ENCODE data around the gene ACOT12. TPM values are rescaled to one million over a fixed set of nuclear protein-coding genes. Genes with fewer than 3 reads are reported as not detected.

ACOT12 gene
- total RNA-seq, 2 donors from 2014 or later: not detected

GRCh38 chr5:81365541-81365940 is 28.4 kb downstream of the ACOT12 start:
- H3K4me3 ChIP-seq: no peak overlapping the region
- H3K4me1 ChIP-seq: no peaks in the 10 kb centered on the region
- no peak for TF ChIP-seq CTCF (IDR thresholded peaks at IDR 0.05)
- H3K27me3 ChIP-seq: no peaks in the 10 kb centered on the region
- H3K9ac ChIP-seq (ENCODE audit: low read depth in 2 of 2, low read length in 2 of 2): no peak overlapping the region
- H3K27ac ChIP-seq: no peak overlapping the region
- intact Hi-C loops (cut with DNase I): no loop called here
- no peaks in the 10 kb centered on the region for H3K9me3 ChIP-seq
- no peaks in the 10 kb centered on the region for H3K36me3 ChIP-seq
- DNase-seq: no peak

GRCh38 chr5:81363093-81363871 is 30.7 kb downstream of the ACOT12 start:
- H3K36me3 ChIP-seq: no peaks in the 10 kb centered on the region
- no peaks in the 10 kb centered on the region for H3K27me3 ChIP-seq
- no peaks in the 10 kb centered on the region for H3K4me1 ChIP-seq
- intact Hi-C loops (cut with DNase I): no loop called here
- H3K9me3 ChIP-seq: no peaks in the 10 kb centered on the region
- H3K27ac ChIP-seq: no peak overlapping the region
- H3K4me3 ChIP-seq: no peak overlapping the region
- no peak for DNase-seq
- TF ChIP-seq CTCF (IDR thresholded peaks at IDR 0.05): no peak
- no peak overlapping the region for H3K9ac ChIP-seq (ENCODE audit: low read depth in 2 of 2, low read length in 2 of 2)

- H3K36me3 ChIP-seq: no peaks in the 10 kb centered on the region
- intact Hi-C loops (cut with DNase I): no loop called here
- no peak overlapping the region for H3K27ac ChIP-seq
- H3K4me3 ChIP-seq: no peak overlapping the region
- H3K27me3 ChIP-seq: no peaks in the 10 kb centered on the region
- no peak for DNase-seq
- no peak for TF ChIP-seq CTCF (IDR thresholded peaks at IDR 0.05)
- no peak overlapping the region for H3K9ac ChIP-seq (ENCODE audit: low read depth in 2 of 2, low read length in 2 of 2)
- H3K4me1 ChIP-seq: no peaks in the 10 kb centered on the region
- H3K9me3 ChIP-seq: no peaks in the 10 kb centered on the region
These were observed 32.3 kb downstream of the ACOT12 start for GRCh38 chr5:81361600-81361999.

GRCh38 chr5:81360640-81361039 is 33.3 kb downstream of the ACOT12 start:
- TF ChIP-seq CTCF (IDR thresholded peaks at IDR 0.05): no peak
- no peak for DNase-seq

GRCh38 chr5:81359881-81360280 is 34.1 kb downstream of the ACOT12 start:
- H3K27ac ChIP-seq: no peak overlapping the region
- H3K27me3 ChIP-seq: no peaks in the 10 kb centered on the region
- no peaks in the 10 kb centered on the region for H3K36me3 ChIP-seq
- intact Hi-C loops (cut with DNase I): no loop called here
- no peak for DNase-seq
- H3K4me1 ChIP-seq: no peaks in the 10 kb centered on the region
- H3K9me3 ChIP-seq: no peaks in the 10 kb centered on the region
- H3K4me3 ChIP-seq: no peak overlapping the region
- H3K9ac ChIP-seq (ENCODE audit: low read depth in 2 of 2, low read length in 2 of 2): no peak overlapping the region
- no peak for TF ChIP-seq CTCF (IDR thresholded peaks at IDR 0.05)

More at GRCh38 chr5:81360640-81361039, 33.3 kb downstream of the ACOT12 start:
- H3K4me3 ChIP-seq: no peak overlapping the region
- H3K9me3 ChIP-seq: no peaks in the 10 kb centered on the region
- intact Hi-C loops (cut with DNase I): no loop called here
- no peaks in the 10 kb centered on the region for H3K4me1 ChIP-seq
- H3K9ac ChIP-seq (ENCODE audit: low read depth in 2 of 2, low read length in 2 of 2): no peak overlapping the region
- H3K27me3 ChIP-seq: no peaks in the 10 kb centered on the region
- H3K27ac ChIP-seq: no peak overlapping the region
- no peaks in the 10 kb centered on the region for H3K36me3 ChIP-seq
